Activated T-helper 9 cell treated with anti-CD3 and anti-CD28 coated beads, Interleukin-2, amount 50 U/mL, for 16 hours (primary cell): Measurements from ENCODE around the gene PHF2.

Experiments used
- DNase-seq: peaks from one replicate; pipeline ENCODE4 v3.0.0-alpha.2; 2020; ENCODE audit warnings: low read depth

Gene PHF2

DNA sequence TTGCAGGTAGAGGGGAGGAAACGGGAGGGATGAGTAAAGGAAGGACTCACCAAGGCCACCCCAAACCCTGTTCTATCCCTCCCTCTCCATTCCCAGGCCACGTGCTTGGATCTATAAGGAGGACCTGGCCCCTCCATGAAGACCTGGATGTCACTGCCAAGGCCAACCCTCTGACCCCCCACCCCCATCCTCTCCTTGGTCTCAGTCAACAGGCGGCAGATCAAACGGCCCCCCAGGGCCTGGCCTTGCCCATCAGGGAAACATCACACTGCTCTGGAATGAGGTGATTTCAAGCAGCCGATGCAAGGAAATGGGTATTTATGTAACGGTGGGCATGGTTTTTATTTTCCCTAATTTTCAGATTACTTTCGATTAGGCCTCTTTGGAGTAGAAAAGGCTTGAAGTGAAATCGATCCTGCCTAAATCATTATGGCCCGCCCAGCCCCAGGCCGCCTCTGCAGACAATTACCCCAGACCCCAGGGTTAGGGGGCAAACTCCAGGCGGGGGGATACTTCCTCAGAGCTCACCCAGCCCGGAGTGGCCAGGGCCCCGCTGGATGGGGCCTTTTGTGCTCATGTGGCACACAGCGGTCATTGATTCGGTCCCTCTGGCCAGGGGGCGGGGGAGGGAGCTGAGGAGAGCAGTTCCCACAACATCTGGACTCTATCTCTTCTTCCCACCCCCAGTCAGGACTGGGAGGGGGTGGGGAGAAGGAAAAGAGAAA lies 125.3 kb downstream of the PHF2 start:
- DNase-seq, result no peak

DNA sequence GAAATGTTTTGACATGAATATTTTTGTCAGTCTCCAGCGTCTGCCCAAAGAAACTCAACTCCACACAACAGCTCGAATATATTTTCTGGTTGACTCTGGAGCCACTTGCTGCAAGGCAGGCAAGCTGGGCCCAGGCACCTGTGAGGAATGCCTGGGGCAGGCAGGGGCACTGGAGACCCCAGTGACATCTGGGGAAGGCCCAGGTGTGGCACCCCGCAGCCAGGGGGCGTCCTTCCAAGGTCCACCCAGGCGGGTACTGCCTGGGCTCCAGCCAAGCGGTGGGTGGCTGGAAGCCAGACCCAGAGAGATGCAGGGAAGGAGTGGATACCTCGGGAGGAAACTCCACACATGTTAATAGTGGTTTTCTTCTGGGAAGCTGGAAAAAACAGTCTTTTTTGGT lies 125.9 kb downstream of the PHF2 start:
- DNase-seq, result no peak

DNA sequence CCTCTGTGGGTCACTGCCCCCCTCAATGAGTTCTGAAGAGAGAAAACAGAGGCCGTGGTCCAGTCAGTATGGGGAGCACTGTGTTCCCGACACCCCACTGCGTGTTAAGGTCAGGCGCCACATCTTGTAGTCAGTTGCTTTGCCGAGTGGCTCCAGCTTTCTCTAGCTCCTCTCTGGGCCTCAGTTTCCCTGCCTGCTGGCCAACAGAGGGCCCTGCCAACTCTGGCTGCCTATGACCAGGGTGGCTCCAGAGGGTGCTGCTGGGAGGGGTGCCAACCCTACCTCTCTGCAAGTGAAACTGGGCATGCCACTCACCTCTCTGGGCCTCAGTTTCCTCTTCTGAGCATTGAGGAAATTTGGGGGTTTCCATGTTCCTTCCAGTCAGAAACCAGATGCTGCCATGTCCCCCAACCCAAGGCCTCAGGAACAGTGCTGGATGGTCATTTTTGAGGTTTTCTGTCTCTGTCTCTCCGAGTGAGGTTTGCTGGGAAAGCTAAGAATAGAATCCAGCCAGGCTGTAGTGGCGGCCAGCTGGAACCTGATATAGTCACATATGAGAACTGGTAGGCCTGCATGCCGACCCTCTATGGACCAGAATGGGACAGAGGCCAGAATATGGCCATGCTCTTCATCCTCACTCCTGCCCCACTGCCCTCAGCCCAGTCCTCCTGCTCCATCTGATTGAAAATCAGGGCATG lies 132.1 kb downstream of the PHF2 start:
- no peak for DNase-seq

DNA sequence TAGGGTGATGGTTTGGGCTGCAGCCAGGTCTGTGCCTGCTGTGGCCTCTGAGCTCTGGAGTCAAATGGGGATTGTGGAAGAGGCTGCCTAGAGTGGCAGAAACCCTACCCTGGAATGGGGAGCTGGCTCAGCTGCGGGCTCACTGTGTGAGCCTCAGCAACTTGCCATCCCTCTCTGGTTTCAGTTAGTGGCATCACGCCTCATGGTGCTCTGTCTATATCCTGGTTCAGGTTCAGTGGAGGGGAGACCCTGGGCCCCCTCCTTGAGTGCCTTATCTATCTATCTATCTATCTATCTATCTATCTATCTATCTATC lies 132.6 kb downstream of the PHF2 start:
- no peak for DNase-seq

GRCh38 chr9:93709600-93710369 lies 133.4 kb downstream of the PHF2 start:
- DNase-seq, result no peak

- DNase-seq, result no peak
These were observed 134.0 kb downstream of the PHF2 start for GRCh38 chr9:93710370-93710723.

DNA sequence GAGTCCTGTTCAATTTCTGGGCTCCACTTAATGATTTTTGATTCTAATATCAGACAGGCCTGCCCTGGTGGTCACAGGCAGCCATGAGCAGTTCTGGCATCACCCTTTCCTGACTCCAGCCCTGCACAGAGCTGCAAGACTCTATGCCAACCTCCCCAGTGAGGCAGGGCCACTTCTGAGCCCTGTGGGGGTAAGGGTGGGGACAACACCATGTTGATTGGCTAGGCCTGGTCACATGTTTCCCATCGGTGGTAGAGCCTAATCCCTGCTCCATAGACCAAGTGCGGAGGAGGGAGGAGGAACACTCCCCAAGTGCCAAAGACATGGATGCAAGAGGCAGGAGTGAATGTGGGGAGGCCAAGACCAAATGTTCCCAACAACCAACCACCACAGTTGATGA lies 134.6 kb downstream of the PHF2 start:
- no peak for DNase-seq

DNA sequence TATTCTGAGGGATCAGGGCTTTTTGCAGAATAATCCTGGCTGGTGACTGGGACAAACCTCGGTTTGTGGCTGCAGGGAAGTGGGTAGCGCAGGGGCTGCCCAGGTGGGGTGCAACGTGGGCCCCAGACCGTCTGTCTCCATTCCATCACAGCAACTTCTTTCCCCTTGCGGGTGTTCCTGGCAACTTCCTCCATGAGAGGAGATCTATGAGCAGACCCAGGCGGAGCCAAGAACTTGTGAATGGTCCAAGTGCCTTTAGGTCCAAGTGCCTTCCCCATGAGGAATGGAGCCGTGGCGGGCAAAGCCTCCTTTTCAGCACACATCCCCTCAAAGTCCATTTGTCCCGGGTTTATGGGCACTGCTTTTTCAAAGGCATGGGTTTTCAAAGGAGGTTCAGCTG lies 136.5 kb downstream of the PHF2 start:
- no peak for DNase-seq

GRCh38 chr9:93713716-93714115 lies 137.3 kb downstream of the PHF2 start:
- DNase-seq, result no peak

DNA sequence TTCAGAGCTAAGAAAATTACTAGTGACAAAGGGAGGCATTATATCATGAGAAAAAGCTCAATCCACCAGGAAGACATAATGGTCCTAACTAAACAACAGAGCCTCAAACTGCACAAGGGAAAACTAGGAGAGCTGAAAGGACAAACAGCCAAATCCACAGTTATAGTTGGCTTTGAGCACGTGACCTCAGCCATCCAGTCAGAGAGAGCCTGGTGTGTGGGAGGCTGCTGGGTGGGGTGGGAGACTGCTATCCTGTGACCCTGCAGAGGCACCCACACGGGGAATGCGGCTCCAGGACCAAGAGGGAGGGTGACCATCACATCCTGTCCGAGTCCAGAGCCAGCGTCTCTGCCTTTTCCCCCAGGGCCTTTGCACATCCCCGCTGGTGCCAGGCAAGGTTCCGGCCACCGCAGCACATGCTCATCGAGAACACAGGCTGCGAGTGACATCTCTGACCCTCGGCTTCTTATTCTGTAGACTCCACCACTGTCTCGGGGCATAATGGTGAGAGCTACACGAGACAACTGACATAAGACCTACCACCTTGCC lies 145.1 kb downstream of the PHF2 start:
- no peak for DNase-seq

- DNase-seq, result no peak
These were observed 148.5 kb downstream of the PHF2 start for GRCh38 chr9:93724852-93725251.

DNA sequence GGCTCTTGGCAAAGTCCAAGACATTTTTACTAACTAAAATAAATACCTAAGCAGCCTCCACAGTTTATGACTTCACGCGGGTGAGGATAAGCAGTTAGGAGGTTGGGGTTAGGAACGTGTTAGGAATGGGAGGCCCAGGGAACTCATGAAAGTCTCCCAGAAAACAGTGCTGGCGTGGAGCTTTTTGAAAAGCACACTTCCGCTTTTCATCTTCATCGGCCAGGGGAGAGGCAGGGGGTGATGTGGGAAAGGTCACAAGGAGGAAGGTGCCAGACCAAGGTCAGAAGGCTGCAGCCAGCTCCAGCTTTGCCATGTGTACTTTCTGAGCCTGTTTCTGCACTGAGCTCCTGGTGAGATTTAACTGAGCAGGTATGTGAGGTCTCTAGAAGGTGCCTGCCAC lies 149.0 kb downstream of the PHF2 start:
- no peak for DNase-seq

DNA sequence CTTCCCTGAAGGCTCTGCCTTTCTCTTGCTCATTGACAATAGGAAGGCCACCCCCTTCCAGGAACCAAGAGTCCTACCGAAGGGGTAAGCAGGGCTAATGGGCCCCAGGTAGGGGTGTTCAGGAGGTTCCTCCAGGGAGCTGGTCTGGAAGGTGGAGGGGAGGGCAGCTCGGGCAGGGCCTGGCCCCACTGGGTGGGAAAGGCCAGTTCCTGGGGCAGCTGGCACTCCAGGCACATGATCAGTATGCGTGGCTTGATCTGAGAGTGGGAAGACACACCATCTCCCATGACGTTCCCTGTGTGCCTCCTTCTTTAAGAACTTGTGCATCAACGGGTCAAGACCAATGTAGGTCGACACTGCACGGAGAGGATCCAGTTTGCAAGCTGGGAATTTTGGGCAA lies 149.8 kb downstream of the PHF2 start:
- no peak for DNase-seq
